ENCODE data around the gene SETD4.

- TF ChIP-seq CTCF (conservative IDR thresholded peaks at IDR 0.05 in 1 of 2, IDR thresholded peaks at IDR 0.05 in 1 of 2; ENCODE audit: extremely low read depth in 1 of 2, insufficient read depth in 1 of 2, low read depth in 1 of 2, low read length in 2 of 2) (no peak), EZH2 (IDR thresholded peaks at IDR 0.05; ENCODE audit: borderline replicate concordance, low read length) (no peak)
These were observed 18.8 kb upstream of the SETD4 start for GRCh38 chr21:36079010-36079649.
